SK-N-SH (cell line): Measurements from ENCODE around the gene NTN5. TPM values are rescaled to one million over a fixed set of nuclear protein-coding genes. Genes with fewer than 3 reads are reported as not detected.
"Not testable (repeated sequence)": the region's sequence is repeated elsewhere in the genome, so short reads cannot be mapped to it uniquely, and the experiment has no call there.

Experiments used
- CTCF ChIA-PET: fragments of 300-600, 350-600 bp; formaldehyde crosslinking; extraction: SDS; loops from one replicate; lab custom pipeline; 2021; lab: Yijun Ruan, JAX
- POLR2A ChIA-PET: fragments of 350-600 bp; sonication (Branson Sonifier 250); formaldehyde crosslinking; extraction: SDS; loops from one replicate; lab custom pipeline; 2020; ENCODE audit warnings: antibody characterized with exemption, inconsistent platforms; lab: Yijun Ruan, JAX
- DNase-seq: peaks from one replicate; pipeline ENCODE4 v3.0.0; 2012
- H2AFZ ChIP-seq: fragments of 200-600 bp; sonication (generic); 2 replicates; pipeline ENCODE4 v1.8.1; 2016; ENCODE audit warnings: antibody characterized with exemption, mild to moderate bottlenecking, low read depth
- H3F3A ChIP-seq: fragments of 200-600 bp; sonication (generic); replicated peaks from 2 replicates; pipeline ENCODE3; 2016; ENCODE audit warnings: antibody characterized with exemption, mild to moderate bottlenecking; ENCODE audit not compliant: insufficient read depth
- H3K27ac ChIP-seq, 2 experiments: fragments of 200-500 bp in 1 of 2; fragments of 200-600 bp in 1 of 2; sonication (Bioruptor generic) in 1 of 2; sonication (generic), shearing (Covaris generic) in 1 of 2; 2 replicates each; pipeline versions ENCODE4 v1.5.1 to v1.6.1; 2014 to 2016; ENCODE audit warnings: low read depth in 2 of 2, inconsistent platforms in 1 of 2, low read length in 1 of 2, mild to moderate bottlenecking in 1 of 2, mixed read lengths in 1 of 2
- H3K27me3 ChIP-seq: fragments of 200-600 bp; sonication (generic), shearing (Covaris generic); 2 replicates; pipeline ENCODE4 v1.6.1; 2016; ENCODE audit warnings: mixed run types; ENCODE audit not compliant: insufficient read depth
- H3K36me3 ChIP-seq, 2 experiments: fragments of 200-500 bp in 1 of 2; fragments of 200-600 bp in 1 of 2; sonication (Bioruptor generic) in 1 of 2; sonication (generic) in 1 of 2; replicated peaks in 1 of 2; 2 replicates each; pipeline versions ENCODE3 to v1.5.1; 2014 to 2016; ENCODE audit warnings: low read length in 1 of 2, mild to moderate bottlenecking in 1 of 2; ENCODE audit not compliant: insufficient read depth in 2 of 2, control insufficient read depth in 1 of 2
- H3K4me1 ChIP-seq, 2 experiments: fragments of 200-500 bp in 1 of 2; fragments of 200-600 bp in 1 of 2; sonication (Bioruptor generic) in 1 of 2; sonication (generic), shearing (Covaris generic) in 1 of 2; 2 replicates each; pipeline versions ENCODE4 v1.5.1 to v1.6.1; 2014 to 2016; ENCODE audit warnings: low read depth in 1 of 2, low read length in 1 of 2, mixed run types in 1 of 2; ENCODE audit not compliant: insufficient read depth in 2 of 2, control insufficient read depth in 1 of 2
- H3K4me2 ChIP-seq: fragments of 200-600 bp; sonication (generic), shearing (Covaris generic); 2 replicates; pipeline ENCODE4 v1.6.1; 2017; ENCODE audit warnings: mixed run types
- H3K4me3 ChIP-seq, 2 experiments: fragments of 200-500 bp in 1 of 2; fragments of 200-600 bp in 1 of 2; sonication (Bioruptor generic) in 1 of 2; sonication (generic), shearing (Covaris generic) in 1 of 2; 2 replicates each; pipeline versions ENCODE4 v1.5.1 to v1.8.1; 2014 to 2016; ENCODE audit warnings: low read depth in 2 of 2, inconsistent platforms in 1 of 2, low read length in 1 of 2, mild to moderate bottlenecking in 1 of 2, mixed read lengths in 1 of 2, moderate library complexity in 1 of 2
- H3K79me2 ChIP-seq: fragments of 200-600 bp; sonication (generic); 2 replicates; pipeline ENCODE4 v1.8.1; 2017; ENCODE audit warnings: mild to moderate bottlenecking; ENCODE audit not compliant: insufficient read depth
- H3K9ac ChIP-seq: fragments of 200-600 bp; sonication (generic); 2 replicates; pipeline ENCODE4 v1.6.1; 2017; ENCODE audit warnings: mixed run types
- H3K9me2 ChIP-seq: fragments of 200-600 bp; sonication (generic); 2 replicates; pipeline ENCODE4 v1.6.1; 2017; ENCODE audit warnings: mixed run types
- H3K9me3 ChIP-seq: fragments of 200-600 bp; sonication (generic); 2 replicates; pipeline ENCODE4 v1.6.1; 2017; ENCODE audit warnings: mixed run types, mild to moderate bottlenecking, moderate library complexity
- H4K20me1 ChIP-seq: fragments of 200-600 bp; sonication (generic); 2 replicates; pipeline ENCODE4 v1.6.1; 2017; ENCODE audit warnings: mild to moderate bottlenecking, mixed run types; ENCODE audit not compliant: insufficient read depth
- ELF1 ChIP-seq: IDR thresholded peaks from 2 replicates; pipeline ENCODE4 v1.4.0; 2012
- EZH2phosphoT487 ChIP-seq: fragments of 200-600 bp; sonication (generic); IDR thresholded peaks from 2 replicates; pipeline ENCODE4 v1.6.1; 2017; ENCODE audit warnings: low read depth, mixed run types, mild to moderate bottlenecking, antibody characterized with exemption, moderate library complexity, borderline replicate concordance
- FOSL2 ChIP-seq: IDR thresholded peaks from 2 replicates; pipeline ENCODE4 v1.4.0; 2012; ENCODE audit warnings: low read depth, mild to moderate bottlenecking, moderate library complexity, borderline replicate concordance
- FOXM1 ChIP-seq: IDR thresholded peaks from 2 replicates; pipeline ENCODE4 v1.4.0; 2012; ENCODE audit warnings: low read depth, mild to moderate bottlenecking
- GABPA ChIP-seq: IDR thresholded peaks from 2 replicates; pipeline ENCODE4 v1.4.0; 2012; ENCODE audit warnings: low read depth, mild to moderate bottlenecking
- GATA2 ChIP-seq: sonication (generic); formaldehyde crosslinking; IDR thresholded peaks from 2 replicates; pipeline ENCODE4 v1.5.0; 2020; ENCODE audit warnings: mild to moderate bottlenecking, missing genetic modification reagents
- MAX ChIP-seq: IDR thresholded peaks from 2 replicates; pipeline ENCODE4 v1.4.0; 2012; ENCODE audit warnings: low read depth
- MEF2A ChIP-seq: IDR thresholded peaks from 2 replicates; pipeline ENCODE4 v1.4.0; 2012; ENCODE audit warnings: low read depth, borderline replicate concordance
- MXI1 ChIP-seq: IDR thresholded peaks from 2 replicates; pipeline ENCODE4 v1.6.1; 2012; ENCODE audit warnings: mild to moderate bottlenecking, low read depth, low read length, improper control_type of control experiment
- NFIC ChIP-seq: IDR thresholded peaks from 2 replicates; pipeline ENCODE4 v1.4.0; 2012; ENCODE audit warnings: borderline replicate concordance
- NRF1 ChIP-seq: IDR thresholded peaks from 2 replicates; pipeline ENCODE4 v1.6.1; 2012; ENCODE audit warnings: low read depth, mild to moderate bottlenecking, low read length
- PBX3 ChIP-seq: IDR thresholded peaks from 2 replicates; pipeline ENCODE4; 2012
- POLR2AphosphoS5 ChIP-seq: IDR thresholded peaks from 2 replicates; pipeline ENCODE4 v1.6.1; 2012; ENCODE audit warnings: low read depth, low read length
- RCOR1 ChIP-seq: fragments of 150-350 bp; IDR thresholded peaks from 2 replicates; pipeline ENCODE4 v1.6.1; 2017; ENCODE audit warnings: antibody characterized with exemption, low read length
- RFX5 ChIP-seq: IDR thresholded peaks from 2 replicates; pipeline ENCODE4 v1.6.1; 2012; ENCODE audit warnings: mild to moderate bottlenecking, improper control_type of control experiment, low read length
- RXRA ChIP-seq: IDR thresholded peaks from 2 replicates; pipeline ENCODE4 v1.4.0; 2012; ENCODE audit warnings: low read depth, mild to moderate bottlenecking, borderline replicate concordance
- TEAD4 ChIP-seq: IDR thresholded peaks from 2 replicates; pipeline ENCODE4 v1.4.0; 2012; ENCODE audit warnings: mild to moderate bottlenecking, borderline replicate concordance; ENCODE audit not compliant: insufficient read depth
- USF1 ChIP-seq: IDR thresholded peaks from 2 replicates; pipeline ENCODE4 v1.4.0; 2012; ENCODE audit warnings: low read depth, borderline replicate concordance
- YY1 ChIP-seq: IDR thresholded peaks from 2 replicates; pipeline ENCODE4 v1.4.0; 2012; ENCODE audit warnings: low read depth, mild to moderate bottlenecking
- ZBTB33 ChIP-seq: IDR thresholded peaks from 2 replicates; pipeline ENCODE4 v1.4.0; 2012; ENCODE audit warnings: low read depth, borderline replicate concordance
- WGBS: methylation state at CpG from one replicate; pipeline ENCODE4 v1.1.6; 2017; ENCODE audit warnings: low lambda C conversion rate; 5-methylcytosine and 5-hydroxymethylcytosine counted together
- polyA plus RNA-seq, 3 experiments: library from polyadenylated mRNA; depleted of rRNA; stranded (reverse); fragments of >200 nt; gene quantifications; 2 replicates each; pipeline ENCODE4 v1.2.3, GENCODE V29; 2012

NTN5 gene
- polyA plus RNA-seq, 1 of the 3 experiments (the other 2 are of a cell fraction): 0.74 TPM

- no peaks in the 10 kb centered on the region for H3K79me2 ChIP-seq
- no peak overlapping the region for H3K9ac ChIP-seq
- no peaks in the 10 kb centered on the region for H4K20me1 ChIP-seq
- TF ChIP-seq GATA2 (CRISPR knock-in tag) (no peak), GABPA (no peak), RFX5 (no peak), PBX3 (no peak), MEF2A (no peak), POLR2AphosphoS5 (no peak), MXI1 (no peak), MAX (no peak), NRF1 (no peak), YY1 (no peak), RCOR1 (no peak), NFIC (no peak), RXRA (no peak), TEAD4 (no peak), FOSL2 (no peak), EZH2phosphoT487 (no peak), ELF1 (no peak), USF1 (no peak), ZBTB33 (no peak), FOXM1 (no peak)
- no peak overlapping the region for H3K4me2 ChIP-seq
- 86% methylated on average over 3 of the region's 3 CpGs for WGBS
- no peak overlapping the region for H2AFZ ChIP-seq
- H3K9me2 ChIP-seq: no peaks in the 10 kb centered on the region
- POLR2A ChIA-PET: no interaction called here
- H3K4me3 ChIP-seq: no peak overlapping the region
- no peaks in the 10 kb centered on the region for H3K27me3 ChIP-seq
- H3K27ac ChIP-seq: no peak overlapping the region
- no peaks in the 10 kb centered on the region for H3K4me1 ChIP-seq
- no peaks in the 10 kb centered on the region for H3F3A ChIP-seq
- H3K9me3 ChIP-seq: no peaks in the 10 kb centered on the region
- H3K36me3 ChIP-seq: no peaks in the 10 kb centered on the region
- CTCF ChIA-PET: interaction anchor here (1.1 to 2.5 kb wide), 2 partner anchors 13 to 50 kb away, joined by 4 to 12 read pairs; partner anchors contain the start of gene DBP
- no peak for DNase-seq
These were observed 15.0 kb upstream of the NTN5 start for GRCh38 chr19:48687776-48688175.

GRCh38 chr19:48686637-48687036, 13.8 kb upstream of the NTN5 start:
- CTCF ChIA-PET: interaction anchor here (2.5 kb wide), 1 partner anchor 12 kb away, joined by 12 read pairs; no protein-coding TSS in a partner anchor
- H4K20me1 ChIP-seq, DNase-seq, H3K4me2 ChIP-seq, H3K27me3 ChIP-seq, H3K79me2 ChIP-seq, H3K9ac ChIP-seq, H3K9me3 ChIP-seq, H3K4me1 ChIP-seq, H3F3A ChIP-seq, H3K4me3 ChIP-seq, H2AFZ ChIP-seq, H3K36me3 ChIP-seq, H3K9me2 ChIP-seq, POLR2A ChIA-PET, H3K27ac ChIP-seq: not testable (repeated sequence)
- 90% methylated on average over 7 of the region's 7 CpGs for WGBS
